ENCODE data around the gene ADAMTSL5. TPM values are rescaled to one million over a fixed set of nuclear protein-coding genes. Genes with fewer than 3 reads are reported as not detected.
A peak's percentile ranks its signal among the peaks of the same experiment; 100 is the strongest.

The ADAMTSL5 gene
- total and polyA plus RNA-seq, 2 of the 13 experiments (the other 11 are each of a cell fraction or from before 2014, with no cell fraction given) = 0.60 to 2.7 TPM

DNA sequence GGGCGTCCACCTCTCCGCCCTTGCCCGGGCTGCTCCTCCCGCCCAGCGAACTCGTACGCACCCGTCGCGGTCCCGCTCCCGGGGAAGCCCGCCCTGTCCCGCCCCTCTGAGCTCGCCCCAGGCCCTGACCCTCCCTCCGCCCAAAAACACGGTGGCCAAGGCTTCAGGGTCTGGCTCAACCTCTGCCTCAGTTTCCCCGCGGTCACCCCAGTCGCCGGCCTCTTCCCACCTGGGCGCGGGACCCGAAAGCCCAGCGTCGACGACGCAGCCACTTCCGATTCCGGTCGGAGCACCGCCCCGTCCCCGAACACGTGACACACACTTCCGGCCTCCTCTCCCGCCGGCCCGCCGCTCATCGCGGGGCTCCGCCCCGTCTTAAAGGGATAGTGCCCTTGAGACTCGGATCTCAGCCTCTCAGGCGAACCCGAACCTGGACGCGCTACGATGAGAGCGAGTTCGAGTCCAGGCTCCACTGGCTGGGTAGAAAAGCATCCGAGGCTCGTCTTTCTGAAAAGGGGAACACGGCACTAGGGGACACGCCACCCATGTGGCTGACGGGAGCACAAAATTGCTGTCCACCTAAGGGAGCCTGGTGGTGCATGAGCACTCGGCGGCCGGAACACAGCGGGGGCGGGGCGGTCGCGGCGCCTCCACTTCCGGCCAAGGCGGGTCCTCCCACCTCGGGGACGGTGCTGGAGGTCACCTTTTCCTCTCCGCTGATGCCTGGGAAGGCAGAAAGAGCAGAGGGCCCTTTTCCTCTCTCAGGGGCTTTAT is 33.7 kb downstream of the ADAMTSL5 start, which contains the start of gene C19orf25 (continued):
- no peak for TF ChIP-seq SMARCE1 (IDR thresholded peaks at IDR 0.05; ENCODE audit: borderline replicate concordance)
- peak; percentile 22; the same call in 1 of the 2 replicates for TF ChIP-seq ZNF205 (CRISPR knock-in tag; IDR thresholded peaks at IDR 0.05)
- TF ChIP-seq ZNF484 (CRISPR knock-in tag; IDR thresholded peaks at IDR 0.05; ENCODE audit: borderline replicate concordance, low read depth) = no peak
- TF ChIP-seq MTA3 (CRISPR knock-in tag; IDR thresholded peaks at IDR 0.05) = no peak
- TF ChIP-seq, protein P1, sequence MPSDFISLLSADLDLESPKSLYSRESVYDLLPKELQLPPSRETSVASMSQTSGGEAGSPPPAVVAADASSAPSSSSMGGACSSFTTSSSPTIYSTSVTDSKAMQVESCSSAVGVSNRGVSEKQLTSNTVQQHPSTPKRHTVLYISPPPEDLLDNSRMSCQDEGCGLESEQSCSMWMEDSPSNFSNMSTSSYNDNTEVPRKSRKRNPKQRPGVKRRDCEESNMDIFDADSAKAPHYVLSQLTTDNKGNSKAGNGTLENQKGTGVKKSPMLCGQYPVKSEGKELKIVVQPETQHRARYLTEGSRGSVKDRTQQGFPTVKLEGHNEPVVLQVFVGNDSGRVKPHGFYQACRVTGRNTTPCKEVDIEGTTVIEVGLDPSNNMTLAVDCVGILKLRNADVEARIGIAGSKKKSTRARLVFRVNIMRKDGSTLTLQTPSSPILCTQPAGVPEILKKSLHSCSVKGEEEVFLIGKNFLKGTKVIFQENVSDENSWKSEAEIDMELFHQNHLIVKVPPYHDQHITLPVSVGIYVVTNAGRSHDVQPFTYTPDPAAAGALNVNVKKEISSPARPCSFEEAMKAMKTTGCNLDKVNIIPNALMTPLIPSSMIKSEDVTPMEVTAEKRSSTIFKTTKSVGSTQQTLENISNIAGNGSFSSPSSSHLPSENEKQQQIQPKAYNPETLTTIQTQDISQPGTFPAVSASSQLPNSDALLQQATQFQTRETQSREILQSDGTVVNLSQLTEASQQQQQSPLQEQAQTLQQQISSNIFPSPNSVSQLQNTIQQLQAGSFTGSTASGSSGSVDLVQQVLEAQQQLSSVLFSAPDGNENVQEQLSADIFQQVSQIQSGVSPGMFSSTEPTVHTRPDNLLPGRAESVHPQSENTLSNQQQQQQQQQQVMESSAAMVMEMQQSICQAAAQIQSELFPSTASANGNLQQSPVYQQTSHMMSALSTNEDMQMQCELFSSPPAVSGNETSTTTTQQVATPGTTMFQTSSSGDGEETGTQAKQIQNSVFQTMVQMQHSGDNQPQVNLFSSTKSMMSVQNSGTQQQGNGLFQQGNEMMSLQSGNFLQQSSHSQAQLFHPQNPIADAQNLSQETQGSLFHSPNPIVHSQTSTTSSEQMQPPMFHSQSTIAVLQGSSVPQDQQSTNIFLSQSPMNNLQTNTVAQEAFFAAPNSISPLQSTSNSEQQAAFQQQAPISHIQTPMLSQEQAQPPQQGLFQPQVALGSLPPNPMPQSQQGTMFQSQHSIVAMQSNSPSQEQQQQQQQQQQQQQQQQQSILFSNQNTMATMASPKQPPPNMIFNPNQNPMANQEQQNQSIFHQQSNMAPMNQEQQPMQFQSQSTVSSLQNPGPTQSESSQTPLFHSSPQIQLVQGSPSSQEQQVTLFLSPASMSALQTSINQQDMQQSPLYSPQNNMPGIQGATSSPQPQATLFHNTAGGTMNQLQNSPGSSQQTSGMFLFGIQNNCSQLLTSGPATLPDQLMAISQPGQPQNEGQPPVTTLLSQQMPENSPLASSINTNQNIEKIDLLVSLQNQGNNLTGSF (CRISPR knock-in tag; IDR thresholded peaks at IDR 0.05) = no peak
- TF ChIP-seq, protein P2, sequence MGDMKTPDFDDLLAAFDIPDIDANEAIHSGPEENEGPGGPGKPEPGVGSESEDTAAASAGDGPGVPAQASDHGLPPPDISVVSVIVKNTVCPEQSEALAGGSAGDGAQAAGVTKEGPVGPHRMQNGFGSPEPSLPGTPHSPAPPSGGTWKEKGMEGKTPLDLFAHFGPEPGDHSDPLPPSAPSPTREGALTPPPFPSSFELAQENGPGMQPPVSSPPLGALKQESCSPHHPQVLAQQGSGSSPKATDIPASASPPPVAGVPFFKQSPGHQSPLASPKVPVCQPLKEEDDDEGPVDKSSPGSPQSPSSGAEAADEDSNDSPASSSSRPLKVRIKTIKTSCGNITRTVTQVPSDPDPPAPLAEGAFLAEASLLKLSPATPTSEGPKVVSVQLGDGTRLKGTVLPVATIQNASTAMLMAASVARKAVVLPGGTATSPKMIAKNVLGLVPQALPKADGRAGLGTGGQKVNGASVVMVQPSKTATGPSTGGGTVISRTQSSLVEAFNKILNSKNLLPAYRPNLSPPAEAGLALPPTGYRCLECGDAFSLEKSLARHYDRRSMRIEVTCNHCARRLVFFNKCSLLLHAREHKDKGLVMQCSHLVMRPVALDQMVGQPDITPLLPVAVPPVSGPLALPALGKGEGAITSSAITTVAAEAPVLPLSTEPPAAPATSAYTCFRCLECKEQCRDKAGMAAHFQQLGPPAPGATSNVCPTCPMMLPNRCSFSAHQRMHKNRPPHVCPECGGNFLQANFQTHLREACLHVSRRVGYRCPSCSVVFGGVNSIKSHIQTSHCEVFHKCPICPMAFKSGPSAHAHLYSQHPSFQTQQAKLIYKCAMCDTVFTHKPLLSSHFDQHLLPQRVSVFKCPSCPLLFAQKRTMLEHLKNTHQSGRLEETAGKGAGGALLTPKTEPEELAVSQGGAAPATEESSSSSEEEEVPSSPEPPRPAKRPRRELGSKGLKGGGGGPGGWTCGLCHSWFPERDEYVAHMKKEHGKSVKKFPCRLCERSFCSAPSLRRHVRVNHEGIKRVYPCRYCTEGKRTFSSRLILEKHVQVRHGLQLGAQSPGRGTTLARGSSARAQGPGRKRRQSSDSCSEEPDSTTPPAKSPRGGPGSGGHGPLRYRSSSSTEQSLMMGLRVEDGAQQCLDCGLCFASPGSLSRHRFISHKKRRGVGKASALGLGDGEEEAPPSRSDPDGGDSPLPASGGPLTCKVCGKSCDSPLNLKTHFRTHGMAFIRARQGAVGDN (CRISPR knock-in tag; IDR thresholded peaks at IDR 0.05) = peak; percentile 90
- TF ChIP-seq, protein P3, sequence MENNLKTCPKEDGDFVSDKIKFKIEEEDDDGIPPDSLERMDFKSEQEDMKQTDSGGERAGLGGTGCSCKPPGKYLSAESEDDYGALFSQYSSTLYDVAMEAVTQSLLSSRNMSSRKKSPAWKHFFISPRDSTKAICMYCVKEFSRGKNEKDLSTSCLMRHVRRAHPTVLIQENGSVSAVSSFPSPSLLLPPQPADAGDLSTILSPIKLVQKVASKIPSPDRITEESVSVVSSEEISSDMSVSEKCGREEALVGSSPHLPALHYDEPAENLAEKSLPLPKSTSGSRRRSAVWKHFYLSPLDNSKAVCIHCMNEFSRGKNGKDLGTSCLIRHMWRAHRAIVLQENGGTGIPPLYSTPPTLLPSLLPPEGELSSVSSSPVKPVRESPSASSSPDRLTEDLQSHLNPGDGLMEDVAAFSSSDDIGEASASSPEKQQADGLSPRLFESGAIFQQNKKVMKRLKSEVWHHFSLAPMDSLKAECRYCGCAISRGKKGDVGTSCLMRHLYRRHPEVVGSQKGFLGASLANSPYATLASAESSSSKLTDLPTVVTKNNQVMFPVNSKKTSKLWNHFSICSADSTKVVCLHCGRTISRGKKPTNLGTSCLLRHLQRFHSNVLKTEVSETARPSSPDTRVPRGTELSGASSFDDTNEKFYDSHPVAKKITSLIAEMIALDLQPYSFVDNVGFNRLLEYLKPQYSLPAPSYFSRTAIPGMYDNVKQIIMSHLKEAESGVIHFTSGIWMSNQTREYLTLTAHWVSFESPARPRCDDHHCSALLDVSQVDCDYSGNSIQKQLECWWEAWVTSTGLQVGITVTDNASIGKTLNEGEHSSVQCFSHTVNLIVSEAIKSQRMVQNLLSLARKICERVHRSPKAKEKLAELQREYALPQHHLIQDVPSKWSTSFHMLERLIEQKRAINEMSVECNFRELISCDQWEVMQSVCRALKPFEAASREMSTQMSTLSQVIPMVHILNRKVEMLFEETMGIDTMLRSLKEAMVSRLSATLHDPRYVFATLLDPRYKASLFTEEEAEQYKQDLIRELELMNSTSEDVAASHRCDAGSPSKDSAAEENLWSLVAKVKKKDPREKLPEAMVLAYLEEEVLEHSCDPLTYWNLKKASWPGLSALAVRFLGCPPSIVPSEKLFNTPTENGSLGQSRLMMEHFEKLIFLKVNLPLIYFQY (CRISPR knock-in tag; IDR thresholded peaks at IDR 0.05; ENCODE audit: borderline replicate concordance) = 0 out of 2 replicates have a peak, but pooled peaks have one; percentile 38
- TF ChIP-seq POLR2G (IDR thresholded peaks at IDR 0.05; ENCODE audit: low read depth, low read length) = peak; percentile 86
- peak; percentile 60 for TF ChIP-seq AGO1 (IDR thresholded peaks at IDR 0.05; ENCODE audit: low read depth, low read length, poor library complexity, severe bottlenecking)
- TF ChIP-seq, protein P4, sequence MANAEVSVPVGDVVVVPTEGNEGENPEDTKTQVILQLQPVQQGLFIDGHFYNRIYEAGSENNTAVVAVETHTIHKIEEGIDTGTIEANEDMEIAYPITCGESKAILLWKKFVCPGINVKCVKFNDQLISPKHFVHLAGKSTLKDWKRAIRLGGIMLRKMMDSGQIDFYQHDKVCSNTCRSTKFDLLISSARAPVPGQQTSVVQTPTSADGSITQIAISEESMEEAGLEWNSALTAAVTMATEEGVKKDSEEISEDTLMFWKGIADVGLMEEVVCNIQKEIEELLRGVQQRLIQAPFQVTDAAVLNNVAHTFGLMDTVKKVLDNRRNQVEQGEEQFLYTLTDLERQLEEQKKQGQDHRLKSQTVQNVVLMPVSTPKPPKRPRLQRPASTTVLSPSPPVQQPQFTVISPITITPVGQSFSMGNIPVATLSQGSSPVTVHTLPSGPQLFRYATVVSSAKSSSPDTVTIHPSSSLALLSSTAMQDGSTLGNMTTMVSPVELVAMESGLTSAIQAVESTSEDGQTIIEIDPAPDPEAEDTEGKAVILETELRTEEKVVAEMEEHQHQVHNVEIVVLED (CRISPR knock-in tag; IDR thresholded peaks at IDR 0.05; ENCODE audit: borderline replicate concordance) = peak; percentile 87
- TF ChIP-seq ARNT (IDR thresholded peaks at IDR 0.05) = no peak
- TF ChIP-seq THYN1 (CRISPR knock-in tag; IDR thresholded peaks at IDR 0.05; ENCODE audit: borderline replicate concordance, low read depth) = no peak
- no peak for TF ChIP-seq JUND (CRISPR knock-in tag; IDR thresholded peaks at IDR 0.05)

Data from HepG2 (cell line).